OCI-LY1 (cell line): ENCODE data around the gene MARK3.

Experiments
- H2AFZ ChIP-seq: fragments of 200-600 bp; sonication (generic), shearing (Covaris generic); 2 replicates; pipeline ENCODE4 v1.6.0; 2014; ENCODE audit warnings: antibody characterized with exemption, mild to moderate bottlenecking, low read length
- H3F3A ChIP-seq: fragments of 200-600 bp; sonication (generic), shearing (Covaris generic); 2 replicates; pipeline ENCODE4 v1.6.0; 2014; ENCODE audit warnings: mild to moderate bottlenecking, antibody characterized with exemption, low read length, moderate library complexity; ENCODE audit not compliant: insufficient read depth
- H3K27ac ChIP-seq: fragments of 200-600 bp; sonication (generic); 2 replicates; pipeline ENCODE4 v1.5.1; 2014; ENCODE audit warnings: low read length, mixed run types, mild to moderate bottlenecking, low read depth; ENCODE audit not compliant: poor library complexity, severe bottlenecking
- H3K27me3 ChIP-seq: fragments of 200-600 bp; sonication (generic); 2 replicates; pipeline ENCODE4 v1.6.0; 2014; ENCODE audit warnings: antibody characterized with exemption, mild to moderate bottlenecking, low read length, moderate library complexity; ENCODE audit not compliant: insufficient read depth
- H3K36me3 ChIP-seq: fragments of 200-600 bp; sonication (generic); 2 replicates; pipeline ENCODE4 v1.6.1; 2014; ENCODE audit warnings: mild to moderate bottlenecking, antibody characterized with exemption, low read length, moderate library complexity, mixed read lengths; ENCODE audit not compliant: insufficient read depth
- H3K4me1 ChIP-seq: fragments of 200-600 bp; sonication (generic); 2 replicates; pipeline ENCODE4 v1.5.1; 2014; ENCODE audit warnings: mild to moderate bottlenecking, low read length, moderate library complexity; ENCODE audit not compliant: insufficient read depth, severe bottlenecking
- H3K4me2 ChIP-seq: fragments of 200-600 bp; sonication (generic), shearing (Covaris generic); 2 replicates; pipeline ENCODE4 v1.6.1; 2014; ENCODE audit warnings: low read length
- H3K4me3 ChIP-seq: fragments of 200-600 bp; sonication (generic); 2 replicates; pipeline ENCODE4 v1.5.1; 2014; ENCODE audit warnings: low read length, low read depth, mild to moderate bottlenecking, mixed read lengths; ENCODE audit not compliant: poor library complexity, severe bottlenecking
- H3K79me2 ChIP-seq: fragments of 200-600 bp; shearing (Covaris generic); 2 replicates; pipeline ENCODE4 v1.6.1; 2016; ENCODE audit warnings: mixed run types, low read length, mixed read lengths; ENCODE audit not compliant: insufficient read depth
- H3K9ac ChIP-seq: fragments of 200-600 bp; sonication (generic), shearing (Covaris generic); 2 replicates; pipeline ENCODE4 v1.6.1; 2014; ENCODE audit warnings: mild to moderate bottlenecking, low read length, mixed read lengths
- H3K9me2 ChIP-seq: fragments of 200-600 bp; sonication (generic), shearing (Covaris generic); 2 replicates; pipeline ENCODE4 v1.6.1; 2014; ENCODE audit warnings: low read depth, mild to moderate bottlenecking, low read length, mixed read lengths
- H3K9me3 ChIP-seq: fragments of 200-600 bp; shearing (Covaris generic); 2 replicates; pipeline ENCODE4 v1.6.1; 2014; ENCODE audit warnings: low read length, mixed read lengths
- H4K20me1 ChIP-seq: fragments of 200-600 bp; sonication (generic), shearing (Covaris generic); 2 replicates; pipeline ENCODE4 v1.6.0; 2016; ENCODE audit warnings: mild to moderate bottlenecking, low read length; ENCODE audit not compliant: insufficient read depth
- EZH2 ChIP-seq: fragments of 200-600 bp; sonication (generic), shearing (Covaris generic); IDR thresholded peaks from 2 replicates; pipeline ENCODE4 v1.8.0; 2017; ENCODE audit warnings: borderline replicate concordance, mixed run types, mild to moderate bottlenecking, antibody characterized with exemption, low read length, moderate library complexity, mixed read lengths
- TF ChIP-seq, protein P1 (sequence below): fragments of 200-600 bp; sonication (generic), shearing (Covaris generic); IDR thresholded peaks from 2 replicates; pipeline ENCODE4 v1.5.1; 2017; ENCODE audit warnings: mild to moderate bottlenecking, antibody characterized with exemption, low read length, moderate library complexity, mixed read lengths

Gene MARK3

DNA sequence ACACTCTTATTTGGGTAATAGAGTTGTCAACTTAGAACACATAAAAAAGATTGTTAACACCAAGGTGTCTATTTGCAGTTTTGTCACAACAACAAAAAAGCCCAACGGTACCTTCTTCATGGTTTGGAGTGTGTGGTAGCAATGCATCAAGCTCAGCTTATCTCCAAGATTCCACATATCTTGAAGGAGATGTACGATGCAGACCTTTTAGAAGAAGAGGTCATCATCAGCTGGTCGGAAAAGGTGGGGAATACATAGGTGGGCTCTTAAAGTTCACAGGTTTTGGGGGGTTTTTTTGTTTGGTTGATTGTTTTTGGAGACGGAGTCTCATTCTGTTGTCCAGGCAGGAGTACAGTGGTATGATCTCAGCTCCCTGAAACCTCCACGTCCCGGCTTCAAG lies 45.7 kb upstream of the MARK3 start:
- Histone ChIP-seq H3K4me3 (no peak overlapping the region), H3K4me2 (no peak overlapping the region), H4K20me1 (peaks cover 2% of the 10 kb centered on the region; the same call in 1 of the 2 replicates), H3K27ac (no peak overlapping the region), H3K9ac (no peak overlapping the region), H2AFZ (no peak overlapping the region), H3K79me2 (peaks cover 15% of the 10 kb centered on the region), H3F3A (peaks cover 38% of the 10 kb centered on the region), H3K4me1 (peaks cover 11% of the 10 kb centered on the region), H3K27me3 (no peaks in the 10 kb centered on the region), H3K9me3 (no peaks in the 10 kb centered on the region), H3K9me2 (no peaks in the 10 kb centered on the region), H3K36me3 (peaks cover 99% of the 10 kb centered on the region)
- TF ChIP-seq, protein P1, sequence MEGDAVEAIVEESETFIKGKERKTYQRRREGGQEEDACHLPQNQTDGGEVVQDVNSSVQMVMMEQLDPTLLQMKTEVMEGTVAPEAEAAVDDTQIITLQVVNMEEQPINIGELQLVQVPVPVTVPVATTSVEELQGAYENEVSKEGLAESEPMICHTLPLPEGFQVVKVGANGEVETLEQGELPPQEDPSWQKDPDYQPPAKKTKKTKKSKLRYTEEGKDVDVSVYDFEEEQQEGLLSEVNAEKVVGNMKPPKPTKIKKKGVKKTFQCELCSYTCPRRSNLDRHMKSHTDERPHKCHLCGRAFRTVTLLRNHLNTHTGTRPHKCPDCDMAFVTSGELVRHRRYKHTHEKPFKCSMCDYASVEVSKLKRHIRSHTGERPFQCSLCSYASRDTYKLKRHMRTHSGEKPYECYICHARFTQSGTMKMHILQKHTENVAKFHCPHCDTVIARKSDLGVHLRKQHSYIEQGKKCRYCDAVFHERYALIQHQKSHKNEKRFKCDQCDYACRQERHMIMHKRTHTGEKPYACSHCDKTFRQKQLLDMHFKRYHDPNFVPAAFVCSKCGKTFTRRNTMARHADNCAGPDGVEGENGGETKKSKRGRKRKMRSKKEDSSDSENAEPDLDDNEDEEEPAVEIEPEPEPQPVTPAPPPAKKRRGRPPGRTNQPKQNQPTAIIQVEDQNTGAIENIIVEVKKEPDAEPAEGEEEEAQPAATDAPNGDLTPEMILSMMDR = no peak
- TF ChIP-seq EZH2 = no peak

DNA sequence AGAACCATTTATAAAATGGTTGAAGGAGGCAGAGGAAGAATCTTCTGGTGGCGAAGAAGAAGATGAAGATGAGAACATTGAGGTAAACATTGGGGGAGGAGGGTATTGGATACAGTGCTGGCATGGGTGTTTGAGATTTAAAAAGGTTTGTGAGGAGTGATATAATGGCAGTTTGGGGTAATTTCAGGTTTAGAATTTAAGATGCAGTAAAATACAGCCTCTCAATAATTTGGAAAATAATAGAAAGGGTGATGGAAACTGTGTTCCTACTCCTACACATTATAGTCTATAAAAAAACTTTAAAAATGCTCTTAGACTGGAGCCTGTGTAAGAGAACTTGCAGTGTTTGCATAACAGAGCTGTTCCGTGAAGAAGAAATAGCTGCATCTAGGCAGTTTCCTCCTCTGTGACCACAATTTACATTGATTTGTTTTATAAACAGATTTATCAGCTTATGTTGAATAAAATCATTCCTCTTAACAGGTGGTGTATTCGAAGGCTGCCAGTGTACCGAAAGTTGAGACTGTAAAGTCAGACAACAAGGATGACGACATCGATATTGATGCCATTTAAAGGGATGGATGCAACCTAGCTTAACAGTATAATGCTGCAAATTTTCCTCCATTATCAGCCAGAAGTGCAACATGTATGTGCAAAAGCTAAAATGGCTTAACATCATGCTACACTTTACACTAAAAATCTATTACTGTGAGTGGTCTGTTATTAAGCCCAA lies 44.6 kb upstream of the MARK3 start:
- H3K4me1 ChIP-seq = peaks cover 5% of the 10 kb centered on the region
- no peaks in the 10 kb centered on the region; the same call in 1 of the 2 replicates for H4K20me1 ChIP-seq
- H3K9ac ChIP-seq = no peak overlapping the region
- H3K36me3 ChIP-seq = peaks cover 95% of the 10 kb centered on the region
- TF ChIP-seq EZH2 = no peak
- TF ChIP-seq, protein P1 = no peak
- no peak overlapping the region for H3K27ac ChIP-seq
- H3K9me3 ChIP-seq = no peaks in the 10 kb centered on the region
- H3K4me3 ChIP-seq = no peak overlapping the region
- no peak overlapping the region for H2AFZ ChIP-seq
- H3K4me2 ChIP-seq = no peak overlapping the region
- H3K27me3 ChIP-seq = no peaks in the 10 kb centered on the region
- peaks cover 5% of the 10 kb centered on the region for H3K79me2 ChIP-seq
- peaks cover 45% of the 10 kb centered on the region for H3F3A ChIP-seq
- H3K9me2 ChIP-seq = no peaks in the 10 kb centered on the region

DNA sequence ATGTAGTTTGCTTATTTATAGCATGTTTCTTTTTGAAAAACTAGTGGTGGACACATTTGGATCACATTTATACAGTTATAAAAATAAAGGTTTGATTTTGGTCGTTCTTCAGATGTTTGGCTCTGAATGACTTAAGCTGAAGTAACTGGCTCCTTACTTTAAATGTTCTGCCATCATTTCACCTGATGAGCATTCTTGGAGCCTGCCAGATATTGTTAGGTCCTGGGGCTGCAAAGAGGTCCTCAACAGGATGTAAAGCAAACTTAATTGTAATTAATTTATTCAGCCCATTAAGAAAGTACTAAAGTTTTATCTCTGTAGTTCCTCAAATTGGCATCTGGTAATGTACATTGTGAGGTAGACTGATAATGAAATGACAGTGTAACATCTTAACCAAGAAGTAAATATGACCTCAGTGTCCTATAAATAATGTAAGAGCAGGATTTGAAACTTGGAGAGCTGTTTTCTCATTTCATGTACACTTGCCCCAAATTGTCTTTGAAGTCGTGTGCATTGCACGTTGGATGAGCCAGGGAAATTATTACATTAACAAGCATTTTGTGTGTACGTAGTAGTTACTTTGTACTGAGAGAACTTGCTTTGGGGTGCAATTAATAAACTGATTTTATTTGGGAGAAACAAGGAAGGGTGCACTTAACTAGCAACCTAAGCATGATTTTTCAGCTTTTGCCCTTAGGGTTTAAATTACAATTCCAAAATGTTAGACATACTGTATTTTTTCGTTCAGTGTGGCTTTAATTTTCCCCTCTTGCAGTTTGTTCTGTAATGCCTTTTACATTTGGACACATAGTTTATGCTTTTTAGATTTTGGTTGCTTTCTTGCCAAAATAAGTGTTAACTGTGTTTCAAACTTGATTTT lies 43.7 kb upstream of the MARK3 start:
- no peaks in the 10 kb centered on the region for H3K4me1 ChIP-seq
- H3K27ac ChIP-seq = no peak overlapping the region
- no peaks in the 10 kb centered on the region for H3K9me3 ChIP-seq
- H3K27me3 ChIP-seq = no peaks in the 10 kb centered on the region
- H2AFZ ChIP-seq = no peak overlapping the region
- H3F3A ChIP-seq = peaks cover 40% of the 10 kb centered on the region
- H3K4me2 ChIP-seq = no peak overlapping the region
- H3K9ac ChIP-seq = no peak overlapping the region
- H3K4me3 ChIP-seq = no peak overlapping the region
- TF ChIP-seq EZH2 = no peak
- TF ChIP-seq, protein P1 = no peak
- no peaks in the 10 kb centered on the region for H3K79me2 ChIP-seq
- H3K9me2 ChIP-seq = no peaks in the 10 kb centered on the region
- H3K36me3 ChIP-seq = peaks cover 87% of the 10 kb centered on the region
- no peaks in the 10 kb centered on the region; the same call in 1 of the 2 replicates for H4K20me1 ChIP-seq
